Gastrocnemius medialis (tissue), 4 donors: ENCODE data around the gene KIAA0319L. TPM values are rescaled to one million over a fixed set of nuclear protein-coding genes. Genes with fewer than 3 reads are reported as not detected.

Experiments
- ATAC-seq, 2 donors: fragments of 150-250 bp; one replicate each; pipeline ENCODE4 v1.9.1; 2016
- DNase-seq, 2 donors: peaks; one replicate each; pipeline ENCODE4 v3.0.0-alpha.2; 2019
- H3K27ac ChIP-seq, 4 donors: fragments of 200-600 bp; sonication (generic); 1 replicate in 1 of 4; 2 replicates in 3 of 4; pipeline ENCODE4 v1.5.1; 2016 to 2018; ENCODE audit warnings: mild to moderate bottlenecking in 2 of 4, moderate library complexity in 1 of 4
- H3K27me3 ChIP-seq, 3 donors: fragments of 200-600 bp; sonication (generic) in 2 of 3; 1 replicate in 1 of 3; 2 replicates in 2 of 3; pipeline versions ENCODE4 v1.5.1 to v1.6.0; 2016 to 2019; ENCODE audit warnings: mild to moderate bottlenecking in 1 of 3, moderate library complexity in 1 of 3
- H3K36me3 ChIP-seq, 2 donors: fragments of 200-600 bp; sonication (generic) in 1 of 2; one replicate each; pipeline ENCODE4 v1.5.1; 2017 to 2018
- H3K4me1 ChIP-seq, 2 donors: fragments of 200-600 bp; sonication (generic) in 1 of 2; one replicate each; pipeline ENCODE4 v1.5.1; 2016 to 2017; ENCODE audit warnings: mild to moderate bottlenecking in 2 of 2
- H3K4me3 ChIP-seq, 4 donors: fragments of 200-600 bp; sonication (generic) in 3 of 4; 1 replicate in 1 of 4; 2 replicates in 3 of 4; pipeline ENCODE4 v1.5.1; 2016 to 2019; ENCODE audit warnings: mild to moderate bottlenecking in 2 of 4
- H3K9me3 ChIP-seq, 3 donors: fragments of 200-600 bp; sonication (generic) in 2 of 3; 1 replicate in 1 of 3; 2 replicates in 2 of 3; pipeline ENCODE4 v1.5.1; 2016 to 2019
- CTCF ChIP-seq, 5 experiments: fragments of 450-650 bp in 3 of 5; fragments of 200-600 bp in 2 of 5; sonication (generic) in 2 of 5; IDR thresholded peaks in 4 of 5; conservative IDR thresholded peaks in 1 of 5; 1 replicate in 4 of 5; 2 replicates in 1 of 5; pipeline ENCODE4 v1.5.1; 2016 to 2019; ENCODE audit warnings: antibody characterized with exemption in 5 of 5, mild to moderate bottlenecking in 3 of 5, moderate library complexity in 3 of 5
- POLR2A ChIP-seq, 2 donors: fragments of 450-650 bp; IDR thresholded peaks; one replicate each; pipeline ENCODE4 v1.6.1; 2017; ENCODE audit warnings: antibody characterized with exemption in 2 of 2, mild to moderate bottlenecking in 2 of 2, moderate library complexity in 2 of 2
- in situ Hi-C, 4 donors: fragments of 200-750 bp; cut with MboI; loops; one replicate each; pipeline versions ENCODE4 v1.15.0 to v1.8.0; 2017; ENCODE audit warnings: low sequenced_read_pairs in 4 of 4
- intact Hi-C: fragments of 100-400 bp; cut with DNase I; formaldehyde crosslinking; loops from one replicate; pipeline ENCODE4 v1.15.1; 2023; ENCODE audit warnings: low total_unique reads
- total RNA-seq, 4 donors: library from RNA; depleted of rRNA; stranded (reverse); fragments of >200 nt; gene quantifications; one replicate each; pipeline versions ENCODE4 v1.1.0 to v1.2.3, GENCODE V29; 2016

Gene KIAA0319L
- total RNA-seq, 4 donors from 2014 or later, result 44.4 to 85.0 (median 69.2) TPM

DNA sequence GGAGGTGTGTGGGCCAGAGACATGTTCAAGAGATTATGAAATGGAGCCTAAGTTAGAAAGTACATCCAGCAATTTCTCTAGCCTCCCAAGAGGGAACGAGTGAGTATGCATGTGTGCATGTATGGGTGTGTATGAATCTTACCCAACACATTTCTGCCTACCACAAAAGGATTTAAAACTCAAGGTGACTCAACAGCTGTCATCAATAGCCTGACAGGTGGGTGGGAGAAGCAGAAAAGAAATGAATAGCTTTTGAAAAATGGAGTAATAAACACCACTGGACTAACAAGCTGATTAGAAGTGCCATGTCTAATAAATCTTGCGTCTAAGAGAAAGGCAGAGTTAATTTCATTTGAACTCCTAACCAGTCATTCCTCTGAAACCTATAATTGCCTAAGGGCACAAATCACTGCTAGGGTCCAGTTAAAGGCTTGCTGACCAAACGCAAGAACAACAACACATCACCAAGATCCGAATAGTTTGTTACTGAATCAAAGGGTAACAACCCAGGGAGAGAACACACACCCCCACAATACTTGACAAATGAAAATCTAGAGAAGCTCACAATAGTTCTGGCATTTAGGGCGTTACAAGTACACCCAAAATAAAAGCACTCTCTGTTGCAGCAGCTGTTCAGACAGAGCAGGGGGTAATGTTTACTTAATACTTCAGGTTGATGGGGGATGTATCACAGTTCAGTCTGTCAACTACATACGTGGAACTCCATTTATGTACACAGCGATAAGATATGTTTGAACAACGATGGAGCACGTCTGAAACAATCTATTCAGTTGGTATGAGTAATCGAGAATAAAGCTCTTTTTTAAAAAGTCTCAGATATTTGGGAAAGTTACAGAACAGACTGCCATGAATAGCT lies 1.4 kb downstream of the KIAA0319L start:
- TF ChIP-seq POLR2A (IDR thresholded peaks at IDR 0.05) (no peak), CTCF (IDR thresholded peaks at IDR 0.05 in 4 of 5, conservative IDR thresholded peaks at IDR 0.05 in 1 of 5) (no peak)
- Histone ChIP-seq H3K9me3 (no peaks in the 10 kb centered on the region), H3K27me3 (no peaks in the 10 kb centered on the region), H3K4me3 (peak overlapping the region; percentile 84 to 99 (median 98)), H3K36me3 (peaks cover 0 to 16% of the 10 kb centered on the region in 2 donors), H3K27ac (peak overlapping the region; percentile 91 to 100 (median 99)), H3K4me1 (peaks cover 45 to 61% of the 10 kb centered on the region in 2 donors)
- in situ Hi-C loops (loop anchor here in 1 of 4 donors (10.0 kb wide), 1 partner anchor 361 kb away; the partner anchor contains the start of gene SFPQ), intact Hi-C loops (loop anchor here (2.0 to 10.0 kb wide), 4 partner anchors 85 to 909 kb away; partner anchors contain the start of genes C1orf216, MRPS15, PSMB2 and SFPQ)
- DNase-seq (no peak), ATAC-seq (no peak)

DNA sequence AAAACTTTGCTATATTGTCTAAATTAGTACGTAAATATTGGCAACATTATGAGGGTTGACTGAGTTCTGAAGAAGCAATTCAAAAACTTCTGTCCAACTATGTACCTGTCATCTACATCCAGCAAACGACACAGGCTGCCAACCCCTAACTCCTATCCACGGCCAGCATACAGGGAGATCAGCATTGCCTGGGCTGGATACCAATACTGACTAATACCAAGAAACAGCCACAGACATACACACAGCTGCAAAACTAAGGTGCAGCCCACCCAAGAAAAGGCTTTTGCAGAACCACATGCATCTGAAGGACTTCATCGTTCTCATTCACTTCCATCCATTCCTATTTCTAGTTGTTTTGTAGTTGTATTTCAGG lies 2.0 kb downstream of the KIAA0319L start:
- in situ Hi-C loops, result loop anchor here in 1 of 4 donors (10.0 kb wide), 1 partner anchor 360 kb away; the partner anchor contains the start of gene SFPQ
- Histone ChIP-seq H3K4me1 (peaks cover 41 to 55% of the 10 kb centered on the region in 2 donors), H3K4me3 (peak overlapping the region in 1 of 4 donors; percentile 84), H3K9me3 (no peaks in the 10 kb centered on the region), H3K27me3 (no peaks in the 10 kb centered on the region), H3K36me3 (peaks cover 0 to 16% of the 10 kb centered on the region in 2 donors), H3K27ac (peak overlapping the region; percentile 16 to 100 (median 99))
- intact Hi-C loops, result loop anchor here (5.0 to 10.0 kb wide), 2 partner anchors 162 to 910 kb away; partner anchors contain the start of genes C1orf216 and MRPS15
- DNase-seq (no peak), ATAC-seq (no peak)
- TF ChIP-seq CTCF (IDR thresholded peaks at IDR 0.05 in 4 of 5, conservative IDR thresholded peaks at IDR 0.05 in 1 of 5) (no peak), POLR2A (IDR thresholded peaks at IDR 0.05) (no peak)

DNA sequence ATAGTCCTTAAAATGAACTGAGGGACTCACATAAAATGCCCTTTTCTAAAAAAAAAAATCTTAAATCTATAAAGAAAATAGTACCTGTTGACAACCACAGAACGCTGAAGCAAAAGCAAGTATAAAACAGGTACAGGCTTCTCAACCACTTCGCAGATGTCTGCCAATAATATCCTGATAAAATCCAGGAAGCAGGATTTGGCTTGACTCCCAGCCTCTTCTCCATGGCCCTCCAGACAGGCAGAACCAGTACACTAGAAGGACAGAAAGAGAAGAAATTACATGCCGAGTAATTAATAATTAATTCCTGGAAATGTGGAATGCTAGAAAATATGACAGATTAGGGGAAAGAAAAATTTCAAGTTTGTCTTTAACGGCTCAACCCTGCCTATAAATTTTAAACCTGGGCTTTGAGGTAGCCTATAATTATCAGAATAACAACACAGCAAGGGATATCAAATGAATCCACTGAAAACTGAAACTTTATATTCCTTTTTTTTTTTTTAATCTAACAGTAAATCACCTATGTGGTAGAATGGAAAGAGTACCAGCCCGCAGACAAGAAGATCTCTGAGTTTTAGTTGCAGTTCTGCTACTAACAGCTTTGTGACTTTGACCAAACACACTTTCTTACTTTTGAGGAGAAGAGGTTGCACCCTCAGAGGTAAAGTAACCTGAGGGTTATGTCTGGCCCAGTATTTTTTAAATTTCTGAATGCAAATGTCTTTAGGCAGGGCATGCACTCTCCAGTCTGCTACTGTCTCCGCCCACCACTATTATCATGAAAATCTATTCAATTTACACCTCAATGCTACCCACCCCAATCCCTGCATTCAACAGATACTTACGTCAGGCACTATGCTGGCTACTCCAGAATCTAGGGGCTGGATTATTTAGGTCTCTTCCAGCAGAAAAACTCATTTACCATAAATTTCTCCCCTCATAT lies 2.7 kb downstream of the KIAA0319L start:
- DNase-seq (no peak), ATAC-seq (no peak)
- Histone ChIP-seq H3K9me3 (no peaks in the 10 kb centered on the region), H3K36me3 (peaks cover 0 to 16% of the 10 kb centered on the region in 2 donors), H3K27me3 (no peaks in the 10 kb centered on the region), H3K4me3 (no peak overlapping the region), H3K27ac (peak overlapping the region; percentile 16 to 100 (median 74)), H3K4me1 (peaks cover 41 to 53% of the 10 kb centered on the region in 2 donors)
- intact Hi-C loops, result loop anchor here (5.0 to 10.0 kb wide), 2 partner anchors 163 to 910 kb away; partner anchors contain the start of genes C1orf216 and MRPS15
- TF ChIP-seq CTCF (IDR thresholded peaks at IDR 0.05 in 4 of 5, conservative IDR thresholded peaks at IDR 0.05 in 1 of 5), result no peak
- TF ChIP-seq POLR2A (IDR thresholded peaks at IDR 0.05), result no peak
- in situ Hi-C loops, result loop anchor here in 1 of 4 donors (10.0 kb wide), 1 partner anchor 360 kb away; the partner anchor contains the start of gene SFPQ

GRCh38 chr1:35553851-35554250 lies 3.4 kb downstream of the KIAA0319L start:
- Histone ChIP-seq H3K4me1 (peaks cover 41 to 52% of the 10 kb centered on the region in 2 donors), H3K36me3 (peaks cover 0 to 16% of the 10 kb centered on the region in 2 donors), H3K9me3 (no peaks in the 10 kb centered on the region), H3K27ac (peak overlapping the region in 3 of 4 donors; percentile 16 to 99 (median 49)), H3K27me3 (no peaks in the 10 kb centered on the region), H3K4me3 (no peak overlapping the region)
- DNase-seq, result no peak
- TF ChIP-seq CTCF (IDR thresholded peaks at IDR 0.05 in 4 of 5, conservative IDR thresholded peaks at IDR 0.05 in 1 of 5) (no peak), POLR2A (IDR thresholded peaks at IDR 0.05) (no peak)
- in situ Hi-C loops (loop anchor here in 1 of 4 donors (10.0 kb wide), 1 partner anchor 359 kb away; the partner anchor contains the start of gene SFPQ), intact Hi-C loops (loop anchor here (10.0 kb wide), 1 partner anchor 911 kb away; the partner anchor contains the start of gene MRPS15)
- no peak for ATAC-seq
